HG03558 (cell line): ENCODE measurements around the gene HHATL.

Experiments used
- ATAC-seq: cut with Tn5 transposase; IDR thresholded peaks from one replicate; pipeline ENCODE4 v1.9.1; 2021; ENCODE audit warnings: moderate number of reproducible peaks; ENCODE audit not compliant: unreplicated experiment; ENCODE audit errors: extremely low read depth

HHATL gene

DNA sequence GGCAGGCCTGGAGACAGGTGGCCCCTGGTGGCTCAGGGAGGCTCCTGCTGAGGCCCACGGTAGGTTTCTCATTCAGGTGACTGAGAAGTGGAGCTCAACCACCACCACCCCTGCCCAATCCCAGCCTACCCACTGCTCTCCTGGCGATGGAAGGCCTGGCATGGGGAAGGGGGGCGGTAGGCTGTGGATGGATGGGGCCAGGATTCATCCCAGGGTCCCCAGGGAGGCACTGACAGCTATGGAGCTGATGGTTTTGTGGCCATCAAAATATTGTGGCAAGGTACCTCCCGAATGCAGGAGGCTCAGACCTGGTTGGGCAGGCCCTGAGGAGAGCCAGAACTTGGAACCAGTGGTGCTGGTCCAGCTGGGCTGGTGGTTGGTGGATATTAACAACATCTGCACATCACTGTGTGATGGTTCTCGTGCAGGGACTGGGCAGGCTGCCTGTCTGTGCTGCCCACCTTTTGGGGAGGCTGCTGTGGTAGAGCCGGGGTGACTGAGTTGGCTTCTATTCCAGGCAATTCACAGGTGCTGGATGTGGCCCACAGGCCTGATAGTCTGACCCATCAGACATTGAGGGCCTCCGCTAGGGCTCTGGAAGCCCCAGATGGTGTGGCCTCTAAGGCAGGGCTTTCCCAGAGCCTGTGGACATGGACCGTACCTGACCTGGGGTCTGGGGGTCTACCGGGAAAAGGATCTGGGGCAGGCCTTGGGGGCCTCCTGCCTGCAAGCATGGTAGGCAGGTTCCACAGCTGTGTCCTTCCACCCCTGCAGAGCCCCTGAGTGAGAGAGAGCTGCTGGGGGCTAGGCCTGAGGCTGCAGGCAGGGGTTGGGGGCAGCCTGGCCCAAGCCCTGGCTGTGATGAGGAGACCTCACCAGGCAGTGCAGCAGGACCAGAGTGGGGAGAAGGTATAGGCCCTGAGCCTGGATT, 45.7 kb downstream of the HHATL start:
- ATAC-seq, result no peak

DNA sequence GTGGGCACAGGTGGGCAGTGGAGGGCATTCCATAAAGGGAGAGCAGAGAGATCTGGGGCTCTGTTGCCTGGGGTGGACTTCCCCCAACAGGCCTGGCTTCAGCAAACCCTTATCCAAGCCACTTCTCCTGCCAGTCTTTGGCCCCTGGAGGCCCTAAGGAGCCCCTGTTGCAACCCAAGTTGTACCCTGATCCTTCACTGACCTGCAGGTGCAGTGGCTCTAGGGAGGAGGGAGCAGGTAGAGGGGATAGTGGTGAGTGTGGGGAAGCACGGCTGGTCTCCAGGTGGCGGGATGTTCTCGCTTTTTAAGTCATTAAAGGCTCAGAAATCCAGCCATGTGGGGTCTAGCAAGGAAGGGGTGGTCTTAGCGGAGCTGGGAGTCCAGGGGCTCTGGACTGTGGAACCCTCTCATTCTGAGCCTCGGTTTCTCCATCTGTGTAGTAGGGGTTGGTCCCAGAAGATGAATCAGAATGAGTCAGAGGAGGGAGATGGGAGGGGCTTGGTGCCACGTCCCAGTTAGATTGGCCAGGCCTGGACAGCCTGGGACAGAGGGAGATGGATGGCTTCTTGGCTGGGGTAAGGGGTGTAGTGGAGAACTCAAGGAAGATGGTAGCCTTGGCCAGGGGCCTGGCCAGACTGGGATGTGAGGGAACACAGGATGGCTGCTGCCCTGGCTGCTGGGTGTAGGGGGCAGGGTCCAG, 46.5 kb downstream of the HHATL start:
- no peak for ATAC-seq

DNA sequence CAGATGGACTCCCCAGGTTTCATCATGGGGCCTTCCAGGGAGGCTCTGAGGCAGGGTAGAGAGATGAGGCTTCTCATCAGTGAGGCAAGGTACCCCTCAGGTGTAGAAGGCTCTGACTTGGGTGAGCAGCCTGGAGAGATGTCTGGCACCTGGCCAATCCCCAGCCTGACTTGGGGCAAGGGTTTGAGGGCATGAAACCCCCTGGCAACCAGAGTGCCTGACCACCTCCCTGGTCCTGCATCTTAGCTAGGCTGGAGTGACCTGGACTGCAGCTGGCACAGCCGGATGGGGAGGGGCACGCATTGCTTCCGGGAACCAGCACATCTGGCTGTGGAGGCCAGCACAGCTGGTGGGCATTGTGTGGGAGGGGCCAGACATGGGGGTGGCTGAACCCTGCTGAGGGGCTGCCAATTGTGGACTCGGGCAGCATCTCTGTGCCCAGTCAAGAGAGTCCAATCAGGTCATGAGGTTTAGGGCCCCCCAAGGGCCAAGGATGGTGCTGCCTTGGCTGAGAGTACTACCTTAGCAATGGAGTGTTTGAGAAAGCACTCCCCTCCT, 47.2 kb downstream of the HHATL start:
- ATAC-seq, result no peak

DNA sequence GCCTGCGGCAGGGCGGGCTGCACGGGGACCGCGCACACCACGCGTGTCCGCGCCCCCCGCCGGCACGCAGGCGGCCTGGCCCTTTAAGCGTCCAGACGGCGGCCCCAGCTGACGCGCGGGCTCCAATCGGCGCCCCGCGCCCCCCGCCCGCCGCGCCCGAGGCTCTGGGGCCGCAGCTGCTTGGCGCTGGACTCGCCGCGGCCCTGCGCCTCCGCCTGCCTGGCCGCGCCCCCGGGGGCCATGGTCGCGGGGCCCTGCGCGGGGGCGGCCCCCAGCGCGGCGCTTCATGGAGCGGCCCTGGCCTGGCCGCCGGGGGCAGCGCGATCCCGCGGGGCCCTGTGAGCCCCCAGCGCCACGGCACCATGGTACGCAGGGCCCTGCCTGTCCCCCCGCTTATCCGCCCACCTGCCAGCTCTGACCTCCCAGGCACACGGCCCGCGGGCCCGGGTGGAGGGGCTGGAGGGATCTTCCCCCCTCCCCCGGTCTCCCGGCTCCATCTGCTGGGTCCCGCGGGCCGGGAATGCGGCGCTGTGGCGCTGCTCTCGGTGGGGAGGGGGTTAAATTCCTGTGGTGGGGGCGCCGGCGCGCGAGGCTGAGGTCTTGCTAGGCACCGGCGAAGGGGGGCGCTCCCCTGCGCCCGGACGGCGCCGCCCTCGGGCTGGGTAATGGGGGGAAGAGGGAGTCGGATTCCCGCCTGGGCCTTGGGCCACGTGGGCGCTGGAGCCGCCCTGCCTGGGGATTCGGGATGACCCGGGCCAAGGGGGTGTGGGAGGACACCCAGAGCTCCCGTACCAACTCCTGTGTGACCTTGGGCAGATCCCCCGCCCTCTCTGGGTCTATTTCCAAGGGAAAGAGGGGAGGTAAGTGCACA, 48.0 kb downstream of the HHATL start:
- ATAC-seq, result no peak

DNA sequence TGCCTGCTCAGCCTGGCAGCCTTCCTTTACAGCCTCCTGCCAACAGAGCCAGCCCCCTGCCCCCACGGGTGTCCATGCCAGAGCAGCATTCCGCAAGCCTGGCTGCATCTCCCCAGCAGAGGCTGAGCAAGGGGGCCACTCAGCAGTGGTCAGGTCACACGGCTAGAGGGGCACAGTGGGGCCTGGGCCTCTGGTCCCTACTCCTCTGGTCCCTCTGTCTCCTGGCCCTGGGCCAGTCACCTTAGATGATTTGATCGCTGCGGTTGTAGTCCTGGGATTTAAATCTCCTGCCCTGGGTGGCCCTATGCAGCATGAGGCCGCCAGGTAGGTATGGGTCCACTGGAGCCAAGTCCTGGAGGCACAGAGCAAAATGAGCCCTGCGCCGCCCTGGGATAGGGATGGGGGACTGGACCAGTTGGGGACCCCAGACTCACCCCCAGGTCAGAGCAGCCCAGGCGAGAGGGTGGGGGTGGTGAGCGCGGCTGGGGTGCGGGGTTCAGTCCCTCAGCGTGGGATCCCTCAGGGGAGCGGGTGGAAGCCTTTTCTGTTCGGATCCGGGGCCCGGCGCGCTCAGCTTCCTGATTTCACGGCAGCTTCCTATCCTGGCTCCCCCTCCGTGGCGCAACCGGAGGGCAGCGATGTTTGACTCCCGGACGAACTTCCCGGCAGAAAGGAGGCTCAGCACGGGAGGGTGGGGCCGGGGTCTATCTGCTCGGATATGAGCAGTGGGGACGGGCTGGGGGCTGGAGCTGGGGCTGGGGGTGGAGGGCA, 48.9 kb downstream of the HHATL start, which contains the start of gene ZBTB47:
ZBTB47 (plus strand) TSS at position 138 of the 771 bp plus-strand sequence. CDS start 4,659 bp downstream, outside the sequence.
- ATAC-seq, result no peak

DNA sequence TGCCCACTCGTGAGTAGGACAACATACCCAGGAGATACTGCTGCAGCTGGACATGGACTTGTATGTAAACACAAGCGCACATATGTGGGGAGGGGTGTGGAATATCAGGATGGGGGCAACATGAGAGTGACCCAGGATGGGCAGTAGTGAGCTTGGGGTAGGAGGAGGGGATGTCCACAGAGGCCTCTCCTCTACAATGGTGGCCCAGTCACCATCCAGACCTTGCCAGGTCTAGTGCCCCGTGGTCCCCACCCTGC, 49.4 kb downstream of the HHATL start:
- no peak for ATAC-seq

DNA sequence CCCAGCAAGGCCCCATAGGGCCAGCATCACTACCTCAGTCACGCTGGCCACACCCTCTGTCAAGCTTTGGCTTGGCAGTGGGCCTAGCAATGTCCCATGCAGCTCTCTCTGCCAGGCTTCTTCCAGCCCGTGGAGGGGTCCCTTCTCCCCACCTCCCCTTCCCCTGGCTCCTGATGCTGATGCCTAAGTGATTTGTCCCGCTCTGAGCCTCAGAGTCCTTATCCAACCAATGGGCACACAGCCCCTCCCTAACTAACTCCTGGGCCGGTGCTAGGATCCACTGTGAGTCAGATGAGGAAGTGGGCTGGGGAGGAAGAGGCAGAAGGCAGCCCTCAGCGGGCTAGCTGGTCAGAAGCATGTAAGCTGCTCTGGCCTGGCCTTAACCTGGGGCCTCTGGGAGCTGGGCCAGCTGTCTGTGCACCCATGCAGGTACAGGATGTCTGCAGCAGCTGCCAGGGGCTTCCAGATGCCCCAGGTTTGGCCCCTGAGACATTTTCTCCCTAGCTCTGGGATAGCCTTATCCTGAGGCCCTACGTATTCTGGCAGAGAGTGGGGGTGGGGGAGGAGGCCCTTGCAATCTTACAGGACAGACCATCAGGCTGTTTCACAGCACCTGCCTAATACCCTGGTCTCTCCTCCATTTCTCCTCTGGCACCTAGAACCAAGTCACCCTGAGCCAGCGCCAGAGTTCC, 49.8 kb downstream of the HHATL start:
- no peak for ATAC-seq

DNA sequence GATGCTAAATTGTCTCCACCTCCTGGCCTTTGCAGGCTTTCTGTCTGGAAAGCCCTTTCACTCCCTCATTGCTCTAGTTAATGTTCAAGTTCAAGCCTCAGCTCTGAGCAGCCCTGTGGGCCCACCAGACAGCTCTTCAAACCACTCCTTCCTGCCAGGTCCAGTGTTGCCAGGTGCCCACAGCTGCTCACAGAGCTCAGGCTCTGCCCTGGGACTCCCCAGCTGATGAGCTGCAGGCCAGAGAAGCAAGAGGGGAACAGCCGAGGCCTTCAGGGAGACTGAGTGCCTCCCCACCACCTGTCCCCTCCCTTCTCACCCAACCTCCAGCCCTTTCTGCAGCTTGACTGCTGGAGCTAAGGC, 50.4 kb downstream of the HHATL start:
- no peak for ATAC-seq

DNA sequence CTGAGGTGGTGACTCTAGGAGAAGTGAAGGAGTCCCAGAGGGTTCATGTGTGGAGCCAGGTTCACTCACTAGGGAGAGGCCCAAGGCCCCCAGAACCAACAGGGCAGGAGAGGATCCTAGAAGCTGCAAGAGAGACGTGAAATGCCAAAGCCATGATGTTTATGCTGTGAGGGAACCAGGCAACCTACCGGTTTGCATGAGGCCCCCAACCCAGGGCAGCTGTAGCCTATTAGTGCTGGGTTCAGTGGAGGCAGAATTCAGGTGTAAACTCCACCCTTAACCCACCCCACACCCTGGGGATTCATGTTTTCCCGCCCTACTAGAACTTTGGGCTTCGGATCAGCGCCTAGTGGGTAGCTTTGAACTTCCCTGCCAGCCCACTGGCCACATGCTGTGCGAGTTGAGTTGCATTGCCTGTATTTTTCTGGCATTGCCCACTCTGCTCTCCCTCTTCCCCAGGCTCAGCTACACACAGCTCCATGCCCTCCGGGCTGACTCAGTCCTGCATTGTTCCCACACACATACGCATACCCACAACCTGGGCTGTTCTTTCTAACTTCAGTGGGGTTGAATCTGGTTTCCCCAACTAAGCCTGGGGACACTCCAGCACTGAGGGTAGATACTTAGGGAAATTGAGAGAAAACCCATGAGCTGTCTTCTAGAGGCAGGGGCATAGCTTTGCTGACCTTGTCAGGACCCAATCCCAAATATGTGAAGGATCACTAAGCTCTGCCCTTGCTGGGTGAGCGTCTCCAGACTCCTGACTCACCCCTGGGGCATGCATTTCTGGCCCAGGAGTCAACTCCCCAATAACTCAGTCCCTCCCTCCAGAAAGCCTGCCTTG, 51.1 kb downstream of the HHATL start:
- ATAC-seq, result no peak

DNA sequence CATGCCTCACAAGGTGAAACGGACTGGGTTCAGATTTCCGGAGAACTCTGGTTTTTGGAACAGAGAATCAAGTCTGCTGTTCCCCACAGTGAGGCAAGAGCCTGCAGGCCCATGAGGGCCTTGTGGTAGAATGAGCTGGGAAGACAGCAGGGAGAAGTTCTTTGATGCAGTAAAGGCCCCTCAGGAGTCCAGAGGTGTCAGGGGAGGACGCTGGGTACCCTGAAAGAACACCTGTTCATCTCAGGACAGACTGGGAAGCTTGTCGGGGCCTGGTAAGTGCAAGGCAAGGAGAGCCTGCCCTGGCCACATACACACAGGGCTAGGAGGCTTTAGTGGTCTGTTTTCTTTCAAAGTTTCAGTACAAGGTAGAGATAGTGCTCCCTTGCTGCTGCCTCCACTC, 52.8 kb downstream of the HHATL start:
- no peak for ATAC-seq

DNA sequence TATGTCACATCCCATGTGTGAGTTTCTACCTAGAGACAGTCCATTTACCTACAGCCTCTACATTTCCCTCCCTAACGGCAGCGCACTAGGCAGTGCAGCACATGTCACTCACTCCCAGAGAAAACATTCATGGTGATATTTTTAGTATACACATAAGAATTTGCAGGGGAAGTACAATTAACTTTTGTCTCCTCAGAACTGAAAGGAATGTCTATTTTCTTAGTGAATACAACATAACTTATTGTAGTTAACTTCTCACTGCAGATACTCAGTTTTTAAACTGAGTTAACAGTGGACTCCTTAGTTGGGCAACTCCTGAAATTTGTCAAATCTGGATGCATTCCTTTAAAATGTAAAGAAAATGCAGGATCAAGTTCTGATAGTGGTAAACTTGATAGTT, 53.6 kb downstream of the HHATL start:
- ATAC-seq, result no peak

DNA sequence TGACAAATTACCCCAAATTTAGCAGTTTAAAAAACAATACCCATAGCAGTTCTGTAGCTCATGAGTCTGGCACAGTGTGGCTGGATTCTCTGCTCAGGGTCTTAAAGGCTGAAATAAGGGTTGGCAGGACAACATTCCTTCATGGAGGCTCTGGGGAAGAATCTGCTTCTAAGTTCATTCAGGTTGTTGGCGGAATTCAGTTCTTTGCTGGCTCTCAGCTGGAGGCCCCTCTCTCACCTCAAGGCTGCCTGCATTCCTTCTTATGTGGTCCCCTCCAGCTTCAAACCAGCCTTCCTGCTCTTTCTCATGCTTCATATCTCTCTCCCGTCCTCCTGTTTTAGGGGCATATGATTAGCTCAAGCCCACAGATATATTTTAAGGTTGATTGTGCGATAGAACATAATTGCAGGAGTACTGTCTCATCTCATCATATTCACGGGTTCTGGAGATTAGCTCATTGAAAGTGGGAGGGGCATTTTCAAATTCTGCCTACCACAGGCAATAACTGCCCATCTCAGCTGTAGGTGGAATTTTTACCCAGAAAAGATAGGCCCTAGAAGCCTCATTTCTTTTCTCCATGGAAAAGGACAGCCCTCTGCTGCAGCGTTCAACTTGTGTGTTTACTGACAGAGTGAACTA, 54.7 kb downstream of the HHATL start:
- no peak for ATAC-seq
